Measurements from ENCODE around the gene TBL1X. TPM values are rescaled to one million over a fixed set of nuclear protein-coding genes. Genes with fewer than 3 reads are reported as not detected.
A peak's percentile ranks its signal among the peaks of the same experiment; 100 is the strongest.

TBL1X gene
- total and polyA plus RNA-seq, 2 experiments from 2014 or later = 21.8 to 29.9 TPM

GRCh38 chrX:9537781-9538180, 72.9 kb downstream of the TBL1X start:
- peak overlapping the region; percentile 24 for H3K27ac ChIP-seq
- H3K4me3 ChIP-seq = no peak overlapping the region
- no peaks in the 10 kb centered on the region for H3K9me3 ChIP-seq (ENCODE audit: low read depth)
- no peak for TF ChIP-seq CTCF (IDR thresholded peaks at IDR 0.05; ENCODE audit: low read depth, low read length)
- H3K27me3 ChIP-seq = no peaks in the 10 kb centered on the region
- no peak for DNase-seq (ENCODE audit: low read depth in 1 of 2, low spot score in 1 of 2)
- no peaks in the 10 kb centered on the region for H3K36me3 ChIP-seq
- H3K4me1 ChIP-seq (ENCODE audit: low read depth) = peaks cover 40% of the 10 kb centered on the region

- Histone ChIP-seq H3K9me3 (ENCODE audit: low read depth) (no peaks in the 10 kb centered on the region), H3K27ac (peak overlapping the region; percentile 24), H3K4me1 (ENCODE audit: low read depth) (peaks cover 45% of the 10 kb centered on the region), H3K36me3 (no peaks in the 10 kb centered on the region), H3K4me3 (no peak overlapping the region), H3K27me3 (no peaks in the 10 kb centered on the region)
- TF ChIP-seq CTCF (IDR thresholded peaks at IDR 0.05; ENCODE audit: low read depth, low read length) = no peak
- peak in 1 of 2 donors; percentile 44 for DNase-seq (ENCODE audit: low read depth in 1 of 2, low spot score in 1 of 2)
Measured at GRCh38 chrX:9538544-9539045, 73.7 kb downstream of the TBL1X start.

- H3K27ac ChIP-seq = peak overlapping the region; percentile 24
- no peaks in the 10 kb centered on the region for H3K27me3 ChIP-seq
- H3K36me3 ChIP-seq = no peaks in the 10 kb centered on the region
- no peak for TF ChIP-seq CTCF (IDR thresholded peaks at IDR 0.05; ENCODE audit: low read depth, low read length)
- no peak for DNase-seq (ENCODE audit: low read depth in 1 of 2, low spot score in 1 of 2)
- peaks cover 39% of the 10 kb centered on the region for H3K4me1 ChIP-seq (ENCODE audit: low read depth)
- H3K4me3 ChIP-seq = no peak overlapping the region
- H3K9me3 ChIP-seq (ENCODE audit: low read depth) = no peaks in the 10 kb centered on the region
Measured at GRCh38 chrX:9539605-9540387, 74.9 kb downstream of the TBL1X start.

- H3K27me3 ChIP-seq = no peaks in the 10 kb centered on the region
- no peaks in the 10 kb centered on the region for H3K36me3 ChIP-seq
- DNase-seq (ENCODE audit: low read depth in 1 of 2, low spot score in 1 of 2) = no peak
- no peak overlapping the region for H3K4me3 ChIP-seq
- no peak for TF ChIP-seq CTCF (IDR thresholded peaks at IDR 0.05; ENCODE audit: low read depth, low read length)
- peak overlapping the region; percentile 31 for H3K27ac ChIP-seq
- peaks cover 36% of the 10 kb centered on the region for H3K4me1 ChIP-seq (ENCODE audit: low read depth)
- H3K9me3 ChIP-seq (ENCODE audit: low read depth) = no peaks in the 10 kb centered on the region
Measured at GRCh38 chrX:9542106-9542760, 77.4 kb downstream of the TBL1X start.

- Histone ChIP-seq H3K9me3 (ENCODE audit: low read depth) (no peaks in the 10 kb centered on the region), H3K27me3 (no peaks in the 10 kb centered on the region), H3K36me3 (no peaks in the 10 kb centered on the region), H3K4me1 (ENCODE audit: low read depth) (peaks cover 36% of the 10 kb centered on the region), H3K27ac (peak overlapping the region; percentile 31), H3K4me3 (no peak overlapping the region)
- DNase-seq (ENCODE audit: low read depth in 1 of 2, low spot score in 1 of 2) = peak in 1 of 2 donors; percentile 31
- no peak for TF ChIP-seq CTCF (IDR thresholded peaks at IDR 0.05; ENCODE audit: low read depth, low read length)
Measured at GRCh38 chrX:9542761-9543111, 77.9 kb downstream of the TBL1X start.

Measured in cardiac muscle cell (in vitro differentiated cells and primary cell).